Thoracic aorta (tissue), 2 donors: Measurements from ENCODE around the gene CKAP4. TPM values are rescaled to one million over a fixed set of nuclear protein-coding genes. Genes with fewer than 3 reads are reported as not detected.
A peak's percentile ranks its signal among the peaks of the same experiment; 100 is the strongest.

Source experiments
- ATAC-seq: fragments of 150-250 bp; one replicate; pipeline ENCODE4 v1.8.0; 2017; ENCODE audit warnings: low read depth; ENCODE audit not compliant: insufficient number of reproducible peaks, low FRiP score
- DNase-seq: peaks from one replicate; pipeline ENCODE4 v3.0.0-alpha.2; 2020; ENCODE audit warnings: low spot score
- H3K27ac ChIP-seq, 2 donors: fragments of 200-600 bp; sonication (generic); 1 replicate in 1 of 2; 2 replicates in 1 of 2; pipeline ENCODE4 v1.5.1; 2016; ENCODE audit warnings: mild to moderate bottlenecking in 2 of 2, moderate library complexity in 2 of 2
- H3K27me3 ChIP-seq: fragments of 200-600 bp; sonication (generic); replicated peaks from 2 replicates; pipeline ENCODE4 v1.6.0; 2016; ENCODE audit warnings: mild to moderate bottlenecking; ENCODE audit not compliant: insufficient read depth
- H3K36me3 ChIP-seq: fragments of 200-600 bp; sonication (generic); one replicate; pipeline ENCODE4 v1.5.1; 2016
- H3K4me1 ChIP-seq, 2 donors: fragments of 200-600 bp; sonication (generic); 1 replicate in 1 of 2; 2 replicates in 1 of 2; pipeline versions ENCODE4 v1.5.1 to v1.6.0; 2016; ENCODE audit warnings: low read depth in 2 of 2, mild to moderate bottlenecking in 1 of 2; ENCODE audit not compliant: control insufficient read depth in 1 of 2
- H3K4me3 ChIP-seq: fragments of 200-600 bp; sonication (generic); 2 replicates; pipeline ENCODE4 v1.5.1; 2016; ENCODE audit warnings: mild to moderate bottlenecking
- H3K9me3 ChIP-seq: fragments of 200-600 bp; sonication (generic); 2 replicates; pipeline ENCODE4 v1.5.1; 2016
- total RNA-seq, 2 donors: library from RNA; depleted of rRNA; stranded (reverse); fragments of >200 nt; gene quantifications; one replicate each; pipeline versions ENCODE4 v1.1.0 to v1.2.3, GENCODE V29; 2016
- TF ChIP-seq, protein P1 (sequence below): fragments of 200-600 bp; sonication (generic); IDR thresholded peaks from one replicate; pipeline ENCODE4 v1.5.1; 2019; ENCODE audit warnings: antibody characterized with exemption

CKAP4 gene
- total RNA-seq, result 10 to 100 TPM; 81.4 to 85.1 TPM

DNA sequence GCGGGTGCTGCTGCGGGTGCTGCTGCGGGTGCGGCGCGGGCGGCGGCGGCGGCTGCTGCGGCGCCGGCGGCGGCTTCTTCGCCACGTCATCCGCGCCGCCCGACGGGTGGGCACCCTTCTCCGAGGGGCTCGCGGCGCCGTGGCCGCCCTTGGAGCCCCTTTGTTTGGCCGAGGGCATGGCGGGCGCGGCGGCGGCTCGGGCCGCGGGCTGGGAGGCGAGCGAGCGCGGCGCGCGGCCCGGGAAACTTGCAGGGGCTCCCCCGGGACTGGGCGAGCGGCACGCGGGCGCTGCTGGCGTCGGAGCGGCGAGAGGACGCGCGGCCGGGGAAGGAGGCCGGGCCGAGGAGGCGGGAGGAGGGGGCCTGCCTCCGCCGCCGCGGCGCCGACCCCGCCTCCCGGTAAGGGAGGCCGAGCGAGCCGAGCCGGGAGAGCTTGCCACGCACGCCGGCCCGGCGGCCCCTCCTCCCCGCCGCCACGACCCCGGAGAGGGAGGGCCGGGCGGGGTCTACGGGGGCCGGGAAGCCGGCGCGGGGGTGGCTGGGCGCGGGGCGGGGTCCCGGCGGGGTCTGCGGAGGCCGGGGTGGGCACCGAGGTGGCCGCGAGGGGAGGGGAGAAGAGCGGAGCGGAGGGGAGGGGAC lies at the start of gene CKAP4:
CKAP4 (minus strand) TSS at position 347 of the 638 bp plus-strand sequence; CDS start at position 178, 169 bp downstream.
- no peaks in the 10 kb centered on the region for H3K36me3 ChIP-seq
- no peaks in the 10 kb centered on the region for H3K9me3 ChIP-seq
- no peak for DNase-seq
- peaks cover 11 to 46% of the 10 kb centered on the region in 2 donors for H3K4me1 ChIP-seq
- peak; percentile 30 for ATAC-seq
- H3K27me3 ChIP-seq, result no peaks in the 10 kb centered on the region
- peak within 1 kb of the TSS; percentile 75 for H3K4me3 ChIP-seq
- TF ChIP-seq, protein P1, sequence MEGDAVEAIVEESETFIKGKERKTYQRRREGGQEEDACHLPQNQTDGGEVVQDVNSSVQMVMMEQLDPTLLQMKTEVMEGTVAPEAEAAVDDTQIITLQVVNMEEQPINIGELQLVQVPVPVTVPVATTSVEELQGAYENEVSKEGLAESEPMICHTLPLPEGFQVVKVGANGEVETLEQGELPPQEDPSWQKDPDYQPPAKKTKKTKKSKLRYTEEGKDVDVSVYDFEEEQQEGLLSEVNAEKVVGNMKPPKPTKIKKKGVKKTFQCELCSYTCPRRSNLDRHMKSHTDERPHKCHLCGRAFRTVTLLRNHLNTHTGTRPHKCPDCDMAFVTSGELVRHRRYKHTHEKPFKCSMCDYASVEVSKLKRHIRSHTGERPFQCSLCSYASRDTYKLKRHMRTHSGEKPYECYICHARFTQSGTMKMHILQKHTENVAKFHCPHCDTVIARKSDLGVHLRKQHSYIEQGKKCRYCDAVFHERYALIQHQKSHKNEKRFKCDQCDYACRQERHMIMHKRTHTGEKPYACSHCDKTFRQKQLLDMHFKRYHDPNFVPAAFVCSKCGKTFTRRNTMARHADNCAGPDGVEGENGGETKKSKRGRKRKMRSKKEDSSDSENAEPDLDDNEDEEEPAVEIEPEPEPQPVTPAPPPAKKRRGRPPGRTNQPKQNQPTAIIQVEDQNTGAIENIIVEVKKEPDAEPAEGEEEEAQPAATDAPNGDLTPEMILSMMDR, result no peak
- peak within 1 kb of the TSS; percentile 95 to 96 for H3K27ac ChIP-seq

DNA sequence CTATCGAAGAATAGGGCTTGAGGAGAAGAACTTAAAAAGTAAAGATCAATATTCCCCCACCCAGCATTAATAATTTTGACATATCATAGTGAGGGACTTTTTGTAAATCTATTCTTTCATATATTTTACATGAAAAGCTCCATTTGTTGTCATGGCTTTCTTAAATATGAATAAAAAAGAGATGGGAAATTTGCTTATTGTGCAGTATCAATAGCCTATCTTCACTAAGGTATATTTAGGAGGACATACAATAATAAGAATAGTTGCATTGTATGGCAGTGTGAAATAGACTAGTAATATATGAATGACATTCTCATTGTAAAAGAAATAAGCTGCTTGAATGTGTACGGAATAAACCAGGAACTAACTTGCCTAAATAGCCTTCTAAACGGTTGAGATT lies 49.3 kb upstream of the CKAP4 start:
- Histone ChIP-seq H3K9me3 (no peaks in the 10 kb centered on the region), H3K27me3 (no peaks in the 10 kb centered on the region), H3K36me3 (no peaks in the 10 kb centered on the region), H3K4me3 (no peak overlapping the region), H3K27ac (no peak overlapping the region), H3K4me1 (peaks cover 6 to 13% of the 10 kb centered on the region in 2 donors)
- DNase-seq, result no peak
- TF ChIP-seq, protein P1, result no peak
- ATAC-seq, result no peak

DNA sequence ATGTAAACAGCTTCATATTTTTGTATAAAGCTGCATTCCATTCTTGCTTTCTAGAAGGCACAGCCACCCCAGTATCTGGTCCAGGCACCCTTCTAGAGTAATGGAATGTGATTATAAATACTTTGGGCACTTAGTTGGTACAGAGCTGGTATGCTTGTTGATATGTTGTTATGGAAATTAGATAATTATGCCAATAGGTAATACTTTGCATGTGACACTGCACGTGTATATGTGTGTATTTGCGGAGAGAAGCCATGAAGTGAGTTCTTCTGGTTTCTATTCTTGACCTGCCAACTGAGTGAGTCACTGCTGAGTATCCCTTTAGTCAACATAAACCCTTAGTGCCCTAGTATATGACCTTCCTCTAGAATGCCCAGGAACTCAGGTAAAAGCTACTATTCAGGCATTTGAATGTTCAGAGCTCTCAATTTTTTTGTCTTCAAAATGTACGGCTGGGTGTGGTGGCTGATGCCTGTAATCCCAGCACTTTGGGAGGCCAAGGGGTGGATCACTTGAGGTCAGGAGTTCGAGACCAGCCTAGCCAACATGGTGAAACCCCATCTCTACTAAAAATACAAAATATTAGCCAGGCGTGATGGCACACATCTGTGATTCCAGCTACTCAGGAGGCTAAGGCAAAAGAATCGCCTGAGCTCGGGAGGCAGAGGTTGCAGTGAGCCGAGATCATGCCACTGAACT lies 48.5 kb upstream of the CKAP4 start:
- no peak overlapping the region for H3K27ac ChIP-seq
- H3K9me3 ChIP-seq, result no peaks in the 10 kb centered on the region
- DNase-seq, result no peak
- peak; percentile 9 for ATAC-seq
- no peaks in the 10 kb centered on the region for H3K27me3 ChIP-seq
- no peaks in the 10 kb centered on the region for H3K36me3 ChIP-seq
- H3K4me1 ChIP-seq, result peaks cover 1 to 8% of the 10 kb centered on the region in 2 donors
- H3K4me3 ChIP-seq, result no peak overlapping the region
- TF ChIP-seq, protein P1, result no peak

- no peaks in the 10 kb centered on the region for H3K9me3 ChIP-seq
- H3K27me3 ChIP-seq, result no peaks in the 10 kb centered on the region
- H3K4me1 ChIP-seq, result no peaks in the 10 kb centered on the region
- TF ChIP-seq, protein P1, result no peak
- no peak overlapping the region for H3K4me3 ChIP-seq
- DNase-seq (no peak), ATAC-seq (no peak)
- H3K27ac ChIP-seq, result no peak overlapping the region
- no peaks in the 10 kb centered on the region for H3K36me3 ChIP-seq
Measured at GRCh38 chr12:106292339-106292738, 44.5 kb upstream of the CKAP4 start.

- H3K27me3 ChIP-seq, result no peaks in the 10 kb centered on the region
- ATAC-seq (no peak), DNase-seq (no peak)
- no peak overlapping the region for H3K27ac ChIP-seq
- TF ChIP-seq, protein P1, result no peak
- H3K4me1 ChIP-seq, result no peaks in the 10 kb centered on the region
- H3K4me3 ChIP-seq, result no peak overlapping the region
- H3K36me3 ChIP-seq, result no peaks in the 10 kb centered on the region
- no peaks in the 10 kb centered on the region for H3K9me3 ChIP-seq
Measured at GRCh38 chr12:106291342-106291741, 43.5 kb upstream of the CKAP4 start.
